Middle frontal gyrus (tissue), 1 donor: ENCODE results near the gene CLOCK.

ENCODE experiments used
- DNase-seq: peaks from one replicate; pipeline ENCODE4 v3.0.0-alpha.2; 2015; ENCODE audit warnings: low spot score; ENCODE audit errors: extremely low spot score

Gene CLOCK

DNA sequence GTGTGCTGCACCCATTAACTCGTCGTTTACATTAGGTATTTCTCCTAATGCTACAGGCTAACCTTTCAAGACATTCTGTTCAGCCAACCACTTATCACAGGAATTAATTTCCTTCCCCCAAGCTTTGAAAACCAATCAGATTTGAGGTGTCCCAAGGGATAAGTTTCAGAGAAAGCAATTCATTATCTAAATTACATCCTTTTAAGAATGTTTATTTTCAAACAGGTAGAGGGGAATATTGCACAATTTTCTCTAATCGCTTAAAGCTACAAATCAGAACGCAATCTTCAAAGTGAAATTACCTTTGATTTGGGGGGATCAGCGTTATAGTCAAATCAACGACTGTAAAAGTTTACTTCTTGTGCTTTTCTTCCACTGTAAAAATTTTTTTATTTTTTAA is 1.6 kb downstream of the CLOCK start:
- DNase-seq: no peak

DNA sequence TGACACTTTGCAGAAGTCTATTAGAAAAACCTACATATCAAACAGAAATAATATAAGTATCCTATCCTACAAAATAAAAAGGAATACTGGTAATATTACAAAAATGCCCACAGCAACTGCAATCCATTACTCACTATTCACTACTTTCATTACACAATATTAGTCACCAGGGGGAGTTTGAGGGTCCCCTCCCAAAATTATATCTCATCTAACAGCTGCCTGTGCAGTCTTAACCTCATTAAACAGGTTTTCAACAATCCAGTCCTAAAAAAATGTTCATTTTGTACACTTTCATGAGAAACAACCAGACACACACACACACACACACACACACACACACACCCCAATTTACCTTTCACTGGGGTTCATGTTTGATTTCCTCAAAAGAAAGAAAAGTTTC is 2.9 kb downstream of the CLOCK start:
- no peak for DNase-seq

DNA sequence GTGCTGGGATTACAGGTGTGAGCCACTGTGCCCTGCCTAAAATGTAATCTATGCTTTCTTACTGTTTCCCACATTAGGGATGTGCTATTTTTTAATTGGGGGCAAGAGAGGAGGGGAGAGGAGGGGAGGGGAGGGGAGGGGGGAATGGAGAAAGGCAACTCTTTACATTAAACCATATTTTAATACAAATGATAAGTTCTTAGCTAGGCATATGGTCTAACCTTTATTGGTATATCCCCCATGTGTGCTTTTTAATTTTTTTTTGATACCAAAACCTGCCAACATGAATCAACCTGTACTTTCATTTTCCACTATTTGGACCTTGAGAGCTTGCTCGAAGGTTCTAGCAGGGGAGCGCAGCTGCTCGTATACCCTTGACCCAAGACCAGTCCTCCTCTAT is 6.4 kb downstream of the CLOCK start:
- no peak for DNase-seq

DNA sequence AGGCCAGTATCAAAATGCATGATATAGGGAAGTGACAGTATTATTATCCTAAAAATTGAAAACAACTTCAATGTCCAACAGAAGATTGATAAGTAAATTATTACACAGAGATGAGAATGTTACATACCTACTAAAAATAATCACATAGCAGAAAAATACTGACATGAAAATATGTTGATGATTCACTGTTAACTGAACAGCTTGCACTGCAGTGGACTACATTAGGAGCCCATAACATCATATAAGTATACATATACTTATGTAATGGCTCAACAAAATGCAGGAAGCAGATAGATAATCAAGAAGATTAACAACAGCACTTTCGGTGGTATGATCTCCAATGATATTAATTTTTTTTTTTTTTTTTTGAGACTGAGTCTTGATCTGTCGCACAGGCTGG is 7.1 kb downstream of the CLOCK start:
- DNase-seq: no peak

DNA sequence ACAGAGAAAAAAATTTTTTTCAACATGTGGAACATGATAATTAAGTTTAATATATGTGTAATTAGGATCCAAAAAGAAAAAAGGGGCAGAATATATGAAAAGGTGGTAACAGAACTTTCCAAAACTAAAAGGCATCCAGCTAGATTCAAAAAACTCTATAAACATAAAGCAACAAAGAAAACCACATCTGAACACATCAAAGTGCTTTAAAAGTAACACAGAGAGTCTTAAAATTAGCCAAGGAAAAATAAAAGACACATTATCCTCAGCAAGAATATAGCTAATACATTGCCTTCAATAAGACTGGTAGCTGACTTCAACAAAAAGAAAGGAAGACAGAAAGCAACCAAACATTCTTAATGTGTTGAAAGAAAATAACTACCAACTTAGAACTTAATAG is 8.2 kb downstream of the CLOCK start:
- DNase-seq: no peak

DNA sequence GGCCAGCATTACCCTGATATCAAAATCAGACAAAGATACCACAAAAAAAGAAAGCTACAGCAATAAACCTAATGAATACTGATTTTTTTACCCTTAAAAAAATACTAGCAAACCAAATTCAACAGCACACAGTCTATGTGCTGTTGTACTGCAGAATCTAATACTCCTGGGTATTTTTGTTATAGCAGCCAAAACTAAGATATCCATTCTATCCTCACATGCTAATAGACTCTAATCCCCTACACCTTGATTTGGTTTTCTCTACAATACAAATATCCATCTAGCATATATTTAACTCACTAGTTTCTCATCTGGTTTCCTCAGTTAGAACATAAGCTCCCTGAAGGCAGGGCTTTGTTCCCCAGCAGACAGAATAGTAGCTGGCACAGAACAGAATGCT is 12.4 kb downstream of the CLOCK start:
- no peak for DNase-seq

DNA sequence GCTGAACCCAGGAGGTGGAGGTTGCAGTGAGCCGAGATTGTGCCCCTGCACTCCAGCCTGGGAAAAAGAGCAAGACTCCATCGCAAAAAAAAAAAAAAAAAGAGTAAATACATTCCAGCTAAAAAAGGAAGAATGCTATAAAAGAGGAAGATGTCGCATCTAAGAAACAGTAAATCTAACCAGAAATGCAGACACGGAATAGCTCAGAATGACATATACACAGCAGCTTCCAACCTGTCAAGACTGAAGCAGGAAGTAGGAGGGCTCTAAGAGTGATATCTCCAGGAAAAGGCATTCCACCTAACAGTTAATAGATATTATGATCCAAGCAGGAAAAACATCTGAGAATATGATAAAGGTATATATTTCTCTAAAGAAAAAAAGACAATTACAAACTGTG is 16.0 kb downstream of the CLOCK start:
- no peak for DNase-seq

DNA sequence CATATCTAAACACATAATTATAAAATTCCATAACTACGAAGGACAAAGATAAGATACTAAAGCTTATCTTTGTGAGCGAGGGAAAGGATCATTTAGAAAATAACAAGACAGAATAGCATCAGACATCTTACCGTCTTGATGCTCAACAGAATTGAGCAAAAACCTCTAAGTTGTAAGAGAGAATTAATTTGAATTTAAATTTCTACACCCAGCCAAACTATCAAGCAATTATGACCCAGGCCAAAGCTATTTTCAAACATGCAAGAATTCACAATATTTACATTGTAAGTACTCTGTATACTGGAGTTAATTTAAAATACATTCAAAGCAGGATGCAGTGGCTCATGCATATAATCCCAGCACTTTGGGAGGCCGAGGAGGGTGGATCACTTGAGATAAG is 16.5 kb downstream of the CLOCK start:
- DNase-seq: no peak

DNA sequence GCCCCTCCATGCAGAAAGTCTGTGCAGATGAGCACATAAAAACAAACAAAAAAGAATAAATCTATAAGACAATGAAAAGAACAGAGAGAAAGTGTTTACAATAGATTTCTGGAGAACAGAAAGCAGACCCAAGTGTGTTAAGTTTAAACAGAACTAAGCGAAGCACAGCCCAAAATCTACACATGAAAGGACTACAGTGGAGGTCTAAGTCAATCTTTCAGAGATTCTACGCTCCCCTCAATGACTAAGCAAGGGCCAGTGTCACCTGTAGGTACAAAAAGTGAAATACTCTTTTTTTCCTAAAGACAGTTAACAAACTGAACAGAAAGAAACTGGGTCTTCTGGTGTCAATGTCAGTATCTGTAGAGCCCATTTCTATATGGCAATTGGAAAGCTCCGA is 18.2 kb downstream of the CLOCK start:
- no peak for DNase-seq

DNA sequence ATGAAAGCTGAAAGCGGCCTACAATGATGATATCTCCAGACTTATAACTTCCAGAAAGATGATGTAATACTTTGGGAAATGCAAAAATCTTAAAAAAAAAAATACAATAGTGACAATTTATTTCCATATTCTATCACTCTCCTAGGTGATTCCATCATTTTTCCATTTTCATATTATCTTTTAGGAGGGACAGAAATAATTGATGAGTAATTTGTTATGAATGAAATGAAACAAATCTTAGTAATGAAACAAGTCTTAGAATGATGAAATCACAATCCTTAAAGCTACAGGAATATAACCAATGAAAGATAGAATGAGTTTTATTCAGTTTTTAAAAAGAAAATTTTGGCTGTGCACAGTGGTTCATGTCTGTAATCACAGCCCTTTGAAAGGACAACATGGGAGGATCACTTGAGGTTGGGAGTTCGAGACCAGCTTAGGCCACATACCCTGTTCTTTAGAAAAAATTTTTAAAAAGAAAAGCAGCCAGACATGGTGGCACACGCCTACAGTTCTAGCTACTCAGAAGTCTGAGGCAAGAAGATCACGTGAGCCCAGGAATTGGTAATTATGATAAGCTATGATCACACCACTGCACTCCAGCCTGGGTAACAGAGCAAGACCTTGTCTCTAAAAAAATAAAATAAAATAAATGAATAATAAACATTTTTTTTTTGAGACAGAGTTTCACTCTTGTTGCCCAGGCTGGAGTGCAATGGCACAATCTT is 21.7 kb downstream of the CLOCK start:
- DNase-seq: no peak

DNA sequence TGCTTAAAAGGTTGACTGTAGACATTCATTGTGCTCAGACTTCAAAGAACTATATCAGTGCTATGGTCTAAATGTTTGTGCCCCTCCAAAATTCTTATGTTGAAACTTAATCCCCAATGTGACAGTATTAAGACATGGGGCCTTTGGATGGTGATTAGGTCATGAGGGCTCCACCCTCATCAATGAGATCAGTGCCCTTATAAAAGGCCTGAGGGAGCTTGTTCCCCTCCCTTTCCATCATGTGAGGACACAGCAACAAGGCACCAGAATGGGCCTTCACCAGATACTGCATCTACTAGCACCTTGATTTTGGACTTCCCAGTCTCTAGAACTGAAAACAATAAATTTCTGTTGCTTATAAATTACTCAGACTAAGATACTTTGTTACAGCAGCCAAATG is 28.3 kb downstream of the CLOCK start:
- DNase-seq: no peak

DNA sequence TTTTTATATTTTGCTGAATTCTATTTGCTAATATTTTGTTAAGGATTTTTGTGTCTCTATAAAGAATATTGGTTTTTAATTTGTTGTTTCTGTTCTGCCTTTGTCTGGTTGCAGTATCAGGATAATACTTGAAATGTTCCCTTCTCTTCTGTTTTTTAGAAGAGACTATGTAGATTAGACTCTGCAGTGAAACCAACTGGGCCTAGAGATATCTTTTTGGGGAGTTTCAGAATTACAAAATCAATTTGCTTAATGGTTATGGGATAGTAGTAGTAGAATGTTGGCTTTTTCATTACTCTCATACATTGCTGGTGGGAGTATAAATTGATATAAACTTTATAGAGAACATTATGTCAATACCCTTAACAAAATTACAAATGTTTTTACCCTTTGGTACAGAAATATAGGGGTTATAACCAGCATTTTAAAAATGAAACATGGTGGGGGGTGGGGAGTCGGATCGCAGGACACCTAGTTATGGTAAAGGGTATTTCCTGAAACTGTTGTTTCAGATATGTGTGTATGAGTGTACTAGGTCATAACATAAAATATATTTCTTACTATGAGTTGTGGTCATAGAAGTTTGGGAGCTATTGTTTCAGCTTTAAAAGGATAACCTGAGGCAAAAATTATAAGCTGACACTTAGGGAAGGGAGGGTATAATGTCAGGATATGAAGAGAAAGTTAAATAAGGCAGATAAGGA is 29.0 kb downstream of the CLOCK start:
- no peak for DNase-seq

DNA sequence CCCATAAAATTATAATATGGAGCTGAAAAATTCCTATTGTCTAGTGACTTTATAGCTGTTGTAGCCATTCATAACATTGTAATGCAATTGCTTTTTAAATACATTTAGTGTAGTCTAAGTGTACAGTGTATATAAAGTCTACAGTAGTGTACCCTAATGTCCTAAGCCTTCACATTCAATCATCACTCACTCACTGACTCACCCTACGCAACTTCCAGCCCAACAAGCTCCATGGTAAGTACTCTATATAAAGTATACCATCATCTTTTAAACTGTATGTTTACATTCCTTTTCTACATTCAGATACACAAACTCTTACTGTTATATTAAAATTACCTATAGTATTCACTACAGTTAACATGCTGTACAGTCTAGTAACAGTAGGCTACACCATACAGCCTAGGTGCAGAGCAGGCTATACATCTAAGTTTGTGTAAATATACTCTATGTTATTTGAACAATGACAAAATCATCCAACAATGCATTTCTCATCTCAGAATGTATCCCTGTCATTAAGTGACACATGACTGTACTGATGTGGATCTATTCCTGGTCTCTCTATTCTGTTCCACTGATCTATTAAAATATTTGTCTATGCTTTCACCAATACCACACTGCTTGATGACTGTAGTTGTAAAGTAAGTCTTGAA is 33.7 kb downstream of the CLOCK start:
- no peak for DNase-seq

DNA sequence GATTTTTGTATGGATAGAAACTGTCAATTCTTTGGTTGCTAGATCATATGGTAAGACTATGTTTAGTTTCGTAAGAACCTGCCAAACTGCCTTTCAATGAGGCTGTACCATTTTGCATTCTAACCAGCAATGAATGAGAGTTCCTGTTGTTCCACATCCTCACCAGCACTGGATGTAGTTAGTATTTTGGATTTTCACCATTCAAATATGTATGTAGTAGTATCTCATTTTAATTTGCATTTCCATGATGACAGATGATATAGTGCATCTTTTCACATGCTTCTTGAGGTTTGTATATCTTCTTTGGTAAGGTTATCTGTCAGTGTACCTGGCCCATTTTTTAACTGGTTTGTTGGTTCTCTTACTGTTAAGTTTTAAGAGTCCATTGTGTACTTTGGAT is 34.6 kb downstream of the CLOCK start:
- no peak for DNase-seq

DNA sequence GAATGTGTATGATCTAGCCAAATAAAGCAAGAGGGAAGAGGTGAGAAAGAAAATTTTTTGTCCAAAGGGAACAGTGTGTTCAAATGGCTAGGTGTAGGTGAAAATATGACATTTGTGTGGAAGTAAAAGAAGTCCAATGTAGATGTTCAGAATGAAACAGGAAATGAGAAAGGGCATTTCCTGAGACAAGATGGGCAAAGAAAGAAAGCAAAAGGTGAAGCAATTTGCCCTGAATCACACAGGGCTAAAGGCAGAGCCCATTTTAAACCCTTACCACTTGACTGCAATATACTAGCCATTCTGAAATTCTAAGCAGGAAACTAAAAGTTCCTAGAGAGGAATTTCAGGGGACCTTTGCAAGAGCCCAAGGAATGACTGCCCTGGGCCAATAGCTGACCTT is 36.0 kb downstream of the CLOCK start:
- no peak for DNase-seq

DNA sequence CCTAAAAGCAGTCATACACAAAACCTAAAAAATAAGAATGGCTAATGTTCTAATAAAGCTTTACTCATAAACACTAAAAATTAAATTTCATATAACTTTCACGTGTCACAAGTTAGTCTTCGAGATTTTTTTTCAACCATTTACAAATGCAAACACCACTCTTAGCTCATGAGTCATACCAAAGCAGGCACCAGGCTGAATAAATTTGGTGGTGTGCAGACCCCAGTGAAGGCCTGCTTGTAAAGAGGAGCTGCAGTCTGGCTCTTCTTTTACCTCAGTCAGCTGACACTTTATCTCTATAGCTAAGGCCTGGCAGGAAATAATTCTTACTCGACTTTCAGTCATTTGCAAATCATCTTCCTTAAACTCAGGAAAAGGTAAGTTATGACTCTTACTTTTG is 37.4 kb downstream of the CLOCK start:
- DNase-seq: no peak

DNA sequence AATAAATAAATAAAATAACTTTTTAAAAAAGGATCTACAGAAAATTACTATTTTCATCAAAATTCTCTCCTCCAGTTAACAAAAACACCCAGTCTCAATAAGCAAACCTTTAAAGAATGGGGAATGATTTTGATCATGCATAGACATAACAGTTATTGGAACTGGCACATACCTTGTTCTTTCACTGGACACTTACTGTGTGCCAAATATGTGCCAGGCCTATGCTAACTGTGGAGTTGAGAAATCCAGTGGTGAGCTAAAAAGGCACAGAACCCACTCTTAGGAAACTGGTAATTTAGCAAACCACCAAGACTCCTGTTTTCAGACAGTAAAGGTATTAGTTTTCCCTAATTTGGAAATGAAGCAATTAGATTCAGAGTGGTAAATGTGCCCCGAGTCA is 39.1 kb downstream of the CLOCK start:
- no peak for DNase-seq

DNA sequence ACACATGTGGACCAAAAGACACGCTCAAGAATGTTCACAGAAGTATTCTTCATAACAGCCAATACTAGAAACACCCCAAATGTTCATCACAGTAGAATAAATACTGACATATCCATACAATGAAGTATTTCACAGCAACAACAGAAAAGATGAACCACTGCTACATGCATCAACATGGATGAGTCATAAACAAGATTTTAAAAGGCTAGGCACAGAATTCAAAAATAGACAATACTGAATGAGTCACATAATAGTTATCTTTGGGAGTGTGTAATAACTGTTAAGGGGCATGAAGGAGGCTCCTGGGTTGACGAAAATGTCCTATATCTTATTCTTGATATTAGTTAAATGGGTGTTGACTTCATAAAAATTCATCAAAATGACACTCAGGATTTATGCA is 43.5 kb downstream of the CLOCK start:
- DNase-seq: no peak

DNA sequence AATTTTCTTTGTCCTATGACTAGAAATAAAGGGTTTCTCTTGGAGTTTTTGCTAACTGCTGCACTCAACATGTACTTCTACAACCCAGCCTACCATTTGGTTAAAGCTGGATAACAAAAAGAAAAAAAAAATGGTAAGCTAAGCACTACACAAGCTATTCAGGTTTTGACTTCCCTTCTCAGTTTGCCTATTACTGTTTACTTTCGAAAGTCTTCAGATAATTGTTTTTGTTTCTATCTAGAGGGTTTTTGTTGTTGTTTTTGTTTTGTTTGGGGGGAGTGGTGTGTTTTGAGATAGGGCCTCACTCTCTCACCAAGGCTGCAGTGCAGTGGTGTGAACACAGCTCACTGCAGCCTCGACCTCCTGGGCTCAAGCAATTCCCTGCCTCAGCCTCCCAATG is 46.6 kb downstream of the CLOCK start:
- no peak for DNase-seq

DNA sequence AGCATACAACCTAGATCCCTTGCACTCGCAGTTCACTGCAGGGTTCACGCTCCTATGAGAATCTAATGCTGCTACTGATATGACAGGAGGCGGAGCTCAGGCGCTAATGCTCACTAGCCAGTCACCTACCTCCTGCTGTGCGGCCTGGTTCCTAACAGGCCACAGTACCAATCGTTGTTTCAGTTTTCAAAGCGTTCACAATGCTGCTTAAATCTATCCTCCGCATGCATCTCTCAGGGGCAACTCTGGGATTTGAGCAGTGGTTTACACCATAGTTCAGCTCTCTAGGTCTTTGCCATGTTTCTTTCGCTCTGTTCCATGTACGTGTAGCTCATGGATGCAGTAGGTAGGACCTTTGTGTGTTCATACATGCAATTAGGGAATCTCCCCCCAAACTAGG is 47.2 kb downstream of the CLOCK start:
- DNase-seq: no peak

DNA sequence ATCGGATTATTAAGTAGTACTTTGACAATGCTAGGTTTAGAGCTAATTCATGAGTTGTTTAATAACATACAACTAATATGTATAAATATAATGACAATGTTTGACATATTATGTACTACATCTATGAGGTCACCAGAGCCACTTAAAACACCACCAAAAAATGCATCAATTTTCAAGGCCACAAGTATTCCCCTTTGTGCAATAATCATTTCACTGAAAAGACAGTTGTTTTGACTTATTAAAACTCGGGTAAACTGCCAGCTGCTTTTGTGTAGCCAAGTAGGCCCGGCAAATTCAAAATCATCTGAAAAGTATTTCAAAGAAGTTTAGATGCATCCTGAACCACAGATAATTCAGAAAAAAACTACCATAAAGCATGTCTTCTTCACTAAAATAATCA is 48.7 kb downstream of the CLOCK start:
- DNase-seq: no peak

DNA sequence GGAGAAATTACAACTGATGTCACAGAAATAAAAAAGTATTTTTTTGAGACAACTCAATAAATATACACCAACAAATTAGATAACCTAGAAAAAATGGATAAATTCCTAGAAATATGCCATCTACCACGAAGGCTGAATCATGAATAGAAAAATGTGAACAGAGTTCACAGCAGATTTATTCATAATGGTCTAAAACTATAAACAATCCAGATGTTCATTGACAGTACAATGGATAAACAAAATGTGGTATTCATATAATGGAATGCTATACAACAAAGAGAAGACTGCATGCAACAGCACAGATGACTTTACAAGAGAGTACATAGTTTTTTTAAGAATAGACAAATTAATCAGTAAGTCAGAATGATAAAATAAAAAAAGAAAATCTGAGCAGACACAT is 55.2 kb downstream of the CLOCK start:
- no peak for DNase-seq

DNA sequence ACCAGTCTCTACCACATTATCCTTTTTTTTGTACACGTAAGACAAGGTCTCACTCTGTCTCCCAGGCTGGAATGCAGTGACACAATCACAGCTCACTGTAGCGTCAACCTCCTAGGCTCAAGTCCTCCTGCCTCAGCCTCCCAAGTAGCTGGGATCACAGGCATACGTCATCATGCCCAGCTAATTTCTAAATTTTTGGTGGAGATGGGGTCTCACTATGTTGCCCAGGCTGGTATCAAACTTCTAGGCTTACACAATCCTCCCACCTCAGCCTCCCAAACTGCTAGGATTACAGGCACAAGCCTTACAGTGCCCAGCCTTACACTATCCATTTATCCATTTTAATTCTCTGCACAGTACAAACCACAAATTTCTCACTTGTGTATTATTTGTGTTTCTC is 58.0 kb downstream of the CLOCK start:
- DNase-seq: no peak
